HG02973 (cell line): ENCODE measurements around the gene WHRN.

Source experiments
- ATAC-seq: cut with Tn5 transposase; IDR thresholded peaks from one replicate; pipeline ENCODE4 v1.9.1; 2021; ENCODE audit warnings: moderate library complexity; ENCODE audit not compliant: unreplicated experiment

The WHRN gene

DNA sequence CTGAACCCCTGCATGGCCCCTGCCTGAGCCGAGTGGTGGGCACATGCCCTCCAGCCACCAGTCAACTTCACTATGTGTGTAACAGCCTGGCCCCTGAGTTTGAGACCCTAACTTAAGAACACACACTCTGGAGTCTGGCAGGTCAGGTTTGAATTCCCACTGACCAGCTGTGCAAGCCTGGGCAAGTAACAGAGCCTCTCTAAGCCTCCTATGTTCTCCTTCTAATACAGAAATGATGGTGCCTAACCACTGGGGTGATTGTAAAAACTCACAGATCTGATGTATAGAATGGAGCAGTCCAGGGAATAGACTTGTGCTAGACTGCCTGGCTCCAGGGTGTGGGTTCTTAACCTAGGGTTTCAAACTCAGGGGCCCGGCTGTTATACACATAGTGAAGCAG is 100.7 kb downstream of the WHRN start:
- ATAC-seq = no peak

DNA sequence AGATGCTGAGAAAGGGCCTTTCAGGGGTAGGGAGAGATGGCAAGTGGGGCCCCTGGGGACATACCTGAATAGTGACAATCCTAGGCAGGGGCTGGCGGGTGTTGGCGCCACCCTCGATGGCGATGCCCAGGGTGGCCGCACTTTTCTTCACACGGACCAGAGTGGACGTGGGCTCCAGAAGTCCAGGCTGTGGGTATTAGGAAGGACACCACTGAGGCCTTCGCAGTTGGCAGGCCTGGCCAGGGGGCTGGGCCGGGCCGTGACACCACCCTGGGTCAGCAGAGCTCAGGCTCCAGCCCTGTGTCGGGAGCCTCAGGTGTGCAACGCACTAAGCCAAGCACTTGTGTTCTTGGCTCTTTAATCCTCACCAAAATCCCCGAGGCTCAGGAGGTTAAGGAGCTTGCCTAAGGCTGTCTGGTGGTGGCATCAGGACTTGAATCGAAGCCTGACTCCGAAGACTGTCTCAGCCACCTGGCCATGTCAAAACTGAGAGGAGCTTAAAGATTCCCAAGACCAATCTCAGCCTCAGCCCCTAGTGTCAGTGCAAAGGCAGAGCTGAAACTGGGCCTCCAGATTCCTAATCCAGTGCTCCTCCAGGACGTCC is 102.0 kb downstream of the WHRN start:
- no peak for ATAC-seq

DNA sequence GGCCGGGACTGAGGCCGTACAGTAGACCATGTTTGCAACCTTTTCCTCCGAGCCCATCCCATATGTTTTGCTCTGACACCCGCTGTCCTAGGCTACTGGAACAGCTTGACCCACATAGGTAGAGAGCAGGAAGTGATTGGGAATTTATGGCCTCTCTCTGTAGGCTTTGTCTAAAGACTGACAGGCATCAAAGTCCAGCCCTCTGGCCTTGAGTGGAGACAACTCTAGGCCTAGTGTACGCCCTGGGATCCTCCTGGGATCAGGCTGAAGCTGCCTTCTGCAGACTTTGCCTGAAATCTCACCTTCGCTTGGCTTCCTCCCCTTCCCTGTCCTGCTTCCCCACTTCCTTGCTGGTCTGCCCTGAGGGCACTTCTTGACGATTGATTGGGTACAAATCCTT is 103.9 kb downstream of the WHRN start:
- no peak for ATAC-seq

DNA sequence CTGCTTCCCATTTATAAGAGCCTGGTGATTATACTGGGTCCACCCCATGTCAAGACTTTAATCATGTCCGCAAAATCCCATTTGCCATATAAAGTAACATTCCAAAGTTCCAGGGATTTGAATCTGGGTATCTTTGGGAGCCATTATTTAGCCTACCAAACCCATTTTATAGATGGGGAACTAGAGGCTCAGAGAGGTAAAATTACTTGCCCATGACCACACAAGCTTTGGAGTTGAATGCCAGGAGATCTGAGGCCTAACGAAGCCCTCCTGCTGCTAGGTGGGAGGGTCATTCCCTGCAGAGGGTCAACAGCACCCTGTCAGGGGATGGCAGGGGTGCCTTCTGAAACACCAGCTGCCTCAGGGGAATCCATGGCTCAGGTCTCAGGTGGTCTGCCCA is 104.5 kb downstream of the WHRN start:
- no peak for ATAC-seq

DNA sequence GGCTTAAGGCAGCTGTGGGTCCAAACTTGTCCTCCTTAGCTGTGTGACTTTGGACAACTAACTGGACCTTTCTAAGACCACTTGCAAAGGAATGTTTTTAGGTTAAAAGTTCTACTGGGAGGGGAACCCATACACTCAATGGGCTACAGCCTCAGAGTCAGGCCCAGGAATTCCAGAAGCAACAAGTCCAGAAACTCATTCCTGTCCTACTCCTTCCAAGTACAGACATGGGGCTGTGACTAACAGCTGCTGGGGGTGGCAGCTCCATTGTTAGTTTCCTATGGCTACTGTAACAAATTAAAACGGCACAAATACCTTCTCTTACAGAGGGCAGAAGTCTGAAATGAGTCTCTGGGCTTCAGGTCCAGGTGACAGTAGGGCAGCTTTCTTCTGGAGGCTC is 105.1 kb downstream of the WHRN start:
- no peak for ATAC-seq

GRCh38 chr9:114399381-114399780 is 105.9 kb downstream of the WHRN start:
- ATAC-seq = no peak

DNA sequence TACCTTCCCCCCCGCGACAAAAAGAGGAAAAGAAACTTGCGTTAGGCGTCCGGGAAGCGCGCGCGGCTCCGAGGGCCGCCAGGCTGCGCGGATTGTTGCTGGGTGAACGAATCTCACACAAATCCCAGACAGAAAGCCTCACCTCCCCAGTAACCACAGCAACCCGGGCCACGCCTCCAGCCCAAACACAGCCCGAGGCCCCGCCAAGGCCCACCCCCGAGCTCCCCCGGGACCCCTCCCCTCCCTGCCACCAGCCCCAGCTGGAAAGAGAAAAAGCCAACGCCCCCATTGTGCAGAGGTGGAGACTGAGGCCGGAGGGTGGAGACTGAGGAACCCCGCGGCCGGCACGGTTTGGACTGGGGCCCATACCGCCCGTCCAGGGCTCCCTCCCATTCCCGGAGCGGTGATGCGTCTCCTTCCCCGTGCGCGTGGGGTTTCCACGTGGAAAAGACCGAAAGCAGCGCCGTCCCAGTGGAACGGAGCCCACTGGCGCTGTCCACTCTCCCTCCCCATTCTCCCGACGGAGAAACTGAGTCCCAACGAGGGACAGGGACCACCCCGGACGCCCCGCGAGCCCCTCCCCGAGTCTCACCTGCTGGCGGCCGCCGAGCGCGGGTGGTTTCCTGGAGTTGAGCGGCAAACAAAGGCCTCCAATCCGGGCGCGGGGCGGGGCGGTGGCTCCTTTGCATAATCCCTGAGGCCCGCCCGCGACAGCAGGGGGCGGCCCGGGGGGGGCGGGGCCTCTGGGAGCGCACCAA is 107.2 kb downstream of the WHRN start:
- ATAC-seq = peak; percentile 75

DNA sequence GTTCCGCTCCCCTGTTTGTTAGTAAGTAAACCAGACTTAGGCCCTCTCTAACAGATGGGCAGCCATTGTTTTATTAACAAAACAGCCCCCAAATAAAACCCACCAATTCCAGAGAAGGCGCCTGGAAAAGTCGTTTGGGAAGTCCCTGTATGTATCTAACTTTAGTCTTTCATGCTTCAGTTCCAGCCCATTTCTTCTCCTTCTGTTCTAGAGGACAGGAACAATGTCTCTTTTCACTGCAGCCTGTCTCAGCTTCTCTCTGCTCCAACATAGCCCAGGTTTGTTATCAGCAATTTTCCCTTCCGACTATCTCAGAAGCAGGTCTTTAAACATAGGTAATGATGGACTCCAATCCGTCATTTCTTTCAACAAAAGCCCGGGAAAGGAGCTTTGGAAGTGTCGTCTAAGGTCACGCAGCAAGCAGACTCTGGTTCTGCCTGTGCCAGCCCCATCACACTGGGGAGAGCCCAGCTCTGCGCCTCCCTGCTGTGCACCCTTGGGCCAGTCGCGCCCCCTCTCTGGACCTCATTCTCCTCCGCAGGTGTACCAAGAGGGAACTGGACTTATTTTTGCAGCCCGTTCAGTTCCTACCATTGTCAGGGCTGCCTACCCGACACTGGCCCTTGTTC is 107.9 kb downstream of the WHRN start:
- ATAC-seq = no peak

DNA sequence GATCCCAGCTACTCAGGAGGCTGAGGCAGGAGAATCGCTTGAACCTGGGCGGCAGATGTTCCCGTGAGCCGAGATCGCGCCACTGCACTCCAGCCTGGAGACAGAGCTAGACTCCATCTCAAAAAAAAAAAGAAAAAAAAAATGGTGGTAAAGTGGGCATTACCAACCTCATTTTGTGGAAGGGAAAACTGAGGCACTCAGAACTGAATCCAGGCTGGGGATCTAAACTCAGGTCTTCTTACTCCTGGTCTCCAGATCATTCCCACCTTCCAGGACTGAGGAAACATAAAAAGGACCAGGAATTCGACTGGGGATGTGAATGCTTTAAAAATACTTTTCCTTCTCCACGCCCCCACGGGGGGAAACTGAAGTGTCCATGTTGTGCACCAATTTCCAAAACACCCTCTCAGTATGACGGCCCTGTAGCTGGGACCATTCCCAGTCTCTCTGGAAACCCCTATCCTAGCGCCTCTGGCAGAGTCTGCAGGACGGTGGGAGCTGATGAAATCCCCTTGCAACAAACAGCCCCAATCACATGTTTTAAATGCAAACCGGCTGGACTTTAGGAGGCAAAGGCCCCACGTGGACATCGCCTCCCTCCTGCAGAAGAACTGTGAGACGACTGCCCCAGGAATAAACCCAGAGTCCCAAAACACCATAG is 108.6 kb downstream of the WHRN start:
- no peak for ATAC-seq

DNA sequence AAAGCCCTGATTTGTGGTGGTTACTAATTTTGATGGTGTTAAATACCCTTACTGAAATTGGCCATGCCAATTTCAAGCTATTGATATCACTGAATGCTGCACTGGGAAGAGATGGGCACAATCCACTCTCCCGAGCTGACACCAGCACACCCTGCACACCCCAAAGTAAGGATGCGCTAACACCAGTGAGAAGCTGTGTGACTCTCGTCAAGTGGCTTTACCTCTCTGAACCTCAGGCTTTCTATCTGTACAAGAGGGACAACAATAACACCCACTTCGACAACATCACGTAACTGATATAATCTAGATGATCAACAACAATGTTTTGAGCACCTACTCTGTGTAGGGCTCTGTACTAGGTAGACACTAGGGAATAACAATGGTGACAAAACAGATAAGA is 109.5 kb downstream of the WHRN start:
- ATAC-seq = no peak

DNA sequence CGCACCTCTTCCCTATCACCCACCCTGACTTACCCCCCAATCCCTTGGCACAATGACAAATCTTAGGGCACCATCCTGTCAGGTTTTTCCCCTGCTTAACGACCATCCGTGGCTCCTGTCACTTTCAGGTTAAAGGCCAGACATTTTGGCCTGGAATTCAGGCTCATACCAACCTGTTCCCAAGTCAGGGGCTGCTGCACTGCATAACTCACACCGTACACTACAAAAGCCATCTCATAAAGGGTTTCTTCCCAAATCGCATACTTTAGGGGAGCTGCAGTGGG is 110.0 kb downstream of the WHRN start:
- ATAC-seq = no peak

- ATAC-seq = no peak
Observed at GRCh38 chr9:114394523-114395333, 110.5 kb downstream of the WHRN start.

DNA sequence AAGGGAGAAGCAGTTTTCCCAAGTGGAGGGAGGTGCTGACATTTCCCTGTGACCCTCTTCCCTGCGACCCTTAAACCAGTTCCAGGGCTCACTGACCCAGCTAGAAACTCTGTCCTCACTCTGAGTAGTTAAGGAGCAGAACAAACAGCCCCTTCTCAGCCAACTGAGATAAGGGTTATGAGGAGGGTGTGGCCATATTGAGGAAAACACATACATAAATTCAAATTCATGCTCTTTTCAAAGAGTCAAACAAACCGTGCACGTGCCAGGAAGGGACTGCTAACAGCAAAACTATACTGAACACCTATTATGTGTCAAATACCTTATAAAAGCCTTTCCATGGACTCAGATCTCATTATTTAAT is 112.5 kb downstream of the WHRN start:
- no peak for ATAC-seq

- no peak for ATAC-seq
Observed at GRCh38 chr9:114390952-114391351, 114.3 kb downstream of the WHRN start.

- ATAC-seq = no peak
Observed at GRCh38 chr9:114389612-114390368, 115.5 kb downstream of the WHRN start.

DNA sequence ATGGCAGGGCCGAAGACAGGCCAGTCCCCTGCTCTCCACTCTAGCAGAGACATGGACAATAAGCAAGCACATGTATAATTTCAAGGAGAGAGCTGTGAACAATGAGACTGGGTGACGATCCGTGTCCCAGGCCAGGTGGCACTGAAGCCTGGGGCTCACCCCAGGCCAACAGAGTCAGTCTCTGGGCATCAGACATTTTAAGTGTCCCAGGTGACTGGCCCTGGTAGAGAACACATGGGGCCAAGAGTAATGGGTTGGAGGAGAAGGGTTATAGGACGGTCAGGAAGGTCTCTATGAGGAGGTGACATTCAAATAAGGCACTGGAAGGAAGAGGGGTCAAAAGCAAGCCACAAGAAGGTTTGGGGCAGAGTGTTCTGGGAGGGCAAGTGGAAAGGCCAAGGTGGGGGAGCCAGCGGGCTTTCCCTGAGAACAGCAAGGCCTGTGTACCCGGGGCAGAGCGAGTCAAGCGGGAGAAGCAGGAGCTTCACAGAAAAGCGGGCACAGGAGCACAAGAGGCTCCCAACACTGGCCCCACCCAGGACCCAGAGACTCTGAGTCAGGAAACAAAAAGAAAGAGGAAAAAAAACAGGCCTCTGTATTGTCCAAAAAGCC is 116.4 kb downstream of the WHRN start:
- ATAC-seq = no peak

- no peak for ATAC-seq
Observed at GRCh38 chr9:114388357-114388682, 117.0 kb downstream of the WHRN start.

DNA sequence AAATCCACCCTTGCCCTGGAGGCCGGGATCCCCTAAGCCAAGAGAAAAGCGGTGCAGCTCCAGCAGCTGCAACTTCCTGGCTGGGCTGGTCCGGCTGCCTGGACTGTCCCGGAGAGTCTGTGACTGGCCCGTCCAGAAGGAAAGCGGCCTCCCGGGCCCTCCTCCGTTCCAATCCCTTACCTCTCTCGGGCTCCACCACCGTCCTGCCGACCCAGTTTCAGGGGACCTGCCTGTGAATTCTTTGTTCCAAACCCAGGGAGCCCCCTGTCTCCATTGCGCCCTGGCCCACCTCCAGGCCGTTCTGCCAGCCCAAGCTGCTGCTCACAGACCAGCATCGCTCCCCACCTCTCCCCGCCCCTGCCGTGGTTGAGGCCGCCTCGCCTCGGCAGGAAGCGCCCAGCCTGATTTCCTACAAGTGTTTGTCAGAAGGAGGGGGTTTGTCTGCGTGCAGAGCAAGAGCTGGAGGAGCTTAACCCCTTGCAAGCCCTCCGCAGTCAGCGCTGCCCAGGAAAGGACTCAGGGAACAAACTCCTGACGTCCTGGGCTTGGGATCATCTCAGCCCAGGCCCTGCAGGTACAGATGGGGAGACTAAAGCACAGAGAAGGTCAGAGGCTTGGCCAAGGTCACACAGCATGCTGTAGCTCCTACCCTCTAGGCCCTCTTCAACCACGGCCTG is 117.5 kb downstream of the WHRN start, which contains the start of gene AKNA:
Gene AKNA (minus strand): TSS at position 303 of the 677 bp plus-strand sequence. CDS start 6,649 bp downstream, outside the sequence.
- ATAC-seq = peak; percentile 15

- ATAC-seq = no peak
Observed at GRCh38 chr9:114386886-114387679, 118.2 kb downstream of the WHRN start.
